Endothelial cell of umbilical vein (primary cell): ENCODE results near the gene NOL8. TPM values are rescaled to one million over a fixed set of nuclear protein-coding genes. Genes with fewer than 3 reads are reported as not detected.

Experiments
- BruUV-seq: library from RNA; stranded (reverse); fragments of 400-500 nt; replicated peaks from 2 replicates; lab custom pipeline; 2021; lab: Mats Ljungman, UMichigan
- CTCF ChIA-PET: fragments of 300-600, 350-600 bp; sonication (Branson Sonifier 250); formaldehyde crosslinking; loops from one replicate; lab custom pipeline; 2021; ENCODE audit warnings: antibody characterized with exemption, inconsistent platforms; lab: Charles Lee
- POLR2A ChIA-PET: fragments of 300-600, 350-600 bp; sonication (Branson Sonifier 250); formaldehyde crosslinking; loops from one replicate; lab custom pipeline; 2021; ENCODE audit warnings: antibody characterized with exemption, inconsistent platforms; lab: Charles Lee
- DNase-seq: peaks from one replicate; pipeline ENCODE4 v3.0.0-alpha.2; 2011; ENCODE audit warnings: low read depth, low spot score
- FAIRE-seq: peaks from 2 replicates; lab custom pipeline; 2011; peaks lifted over from hg19 to GRCh38; lab: Jason Lieb, UNC
- H2AFZ ChIP-seq: 2 replicates; pipeline ENCODE4 v1.6.0; 2012; ENCODE audit warnings: low read depth, low read length, control low read depth, inconsistent platforms
- H3K27ac ChIP-seq: 2 replicates; pipeline ENCODE4 v1.5.1; 2011; ENCODE audit warnings: low read depth, mild to moderate bottlenecking, control low read depth, low read length, moderate library complexity; ENCODE audit not compliant: insufficient read depth
- H3K27me3 ChIP-seq, 2 experiments: 2 replicates each; pipeline versions ENCODE4 v1.6.0 to v1.6.1; 2011; ENCODE audit warnings: low read length in 2 of 2, mixed read lengths in 1 of 2; ENCODE audit not compliant: control insufficient read depth in 2 of 2, insufficient read depth in 2 of 2
- H3K36me3 ChIP-seq, 2 experiments: 2 replicates in 1 of 2; 3 replicates in 1 of 2; pipeline ENCODE4 v1.5.1; 2011; ENCODE audit warnings: low read length in 2 of 2, mild to moderate bottlenecking in 1 of 2, moderate library complexity in 1 of 2; ENCODE audit not compliant: control insufficient read depth in 2 of 2, insufficient read depth in 2 of 2; ENCODE audit errors: extremely low read depth in 1 of 2
- H3K4me1 ChIP-seq: 3 replicates; pipeline ENCODE4 v1.5.1; 2011; ENCODE audit warnings: mild to moderate bottlenecking, low read length; ENCODE audit not compliant: control insufficient read depth, insufficient read depth; ENCODE audit errors: extremely low read depth
- H3K4me2 ChIP-seq: 2 replicates; pipeline ENCODE4 v1.6.1; 2011; ENCODE audit warnings: low read length, control low read depth, mixed read lengths; ENCODE audit not compliant: insufficient read depth
- H3K4me3 ChIP-seq, 3 experiments: fragments of 200-600 bp in 1 of 3; sonication (generic), shearing (Covaris generic) in 1 of 3; replicated peaks in 1 of 3; 2 replicates each; pipeline ENCODE4 v1.5.1; 2011 to 2016; ENCODE audit warnings: control low read depth in 3 of 3, low read length in 3 of 3, mild to moderate bottlenecking in 2 of 3, inconsistent platforms in 1 of 3, low read depth in 1 of 3, moderate library complexity in 1 of 3; ENCODE audit not compliant: insufficient read depth in 1 of 3
- H3K79me2 ChIP-seq: 2 replicates; pipeline ENCODE4 v1.6.0; 2012; ENCODE audit warnings: low read length, inconsistent platforms; ENCODE audit not compliant: control insufficient read depth, insufficient read depth
- H3K9ac ChIP-seq: replicated peaks from 2 replicates; pipeline ENCODE3; 2011; ENCODE audit warnings: low read length, control low read depth; ENCODE audit not compliant: insufficient read depth; ENCODE audit errors: extremely low read depth
- H3K9me1 ChIP-seq: replicated peaks from 3 replicates; pipeline ENCODE4 v1.6.0; 2011; ENCODE audit warnings: mild to moderate bottlenecking, low read length; ENCODE audit not compliant: control insufficient read depth, insufficient read depth; ENCODE audit errors: extremely low read depth
- H3K9me3 ChIP-seq: replicated peaks from 2 replicates; pipeline ENCODE4 v1.5.1; 2012; ENCODE audit warnings: low read length, inconsistent platforms; ENCODE audit not compliant: control insufficient read depth, insufficient read depth
- H4K20me1 ChIP-seq: replicated peaks from 2 replicates; pipeline ENCODE3; 2011; ENCODE audit warnings: mild to moderate bottlenecking, low read length; ENCODE audit not compliant: control insufficient read depth, insufficient read depth; ENCODE audit errors: extremely low read depth
- CTCF ChIP-seq, 2 donors: IDR thresholded peaks; 1 replicate in 1 of 2; 2 replicates in 1 of 2; pipeline ENCODE4 v1.5.1; 2011; ENCODE audit warnings: low read length in 2 of 2, mild to moderate bottlenecking in 2 of 2, moderate library complexity in 2 of 2, control low read depth in 1 of 2, inconsistent platforms in 1 of 2, low read depth in 1 of 2; ENCODE audit not compliant: insufficient read depth in 1 of 2; ENCODE audit errors: extremely low read depth in 1 of 2
- EZH2 ChIP-seq: IDR thresholded peaks from 2 replicates; pipeline ENCODE4 v1.6.1; 2012; ENCODE audit warnings: borderline replicate concordance, low read depth, mild to moderate bottlenecking, moderate library complexity, low read length, inconsistent platforms; ENCODE audit not compliant: severe bottlenecking
- FOS ChIP-seq: IDR thresholded peaks from 2 replicates; pipeline ENCODE4 v1.6.1; 2011; ENCODE audit warnings: mild to moderate bottlenecking, low read length, moderate library complexity, borderline replicate concordance; ENCODE audit not compliant: insufficient read depth
- GATA2 ChIP-seq: IDR thresholded peaks from 2 replicates; pipeline ENCODE4 v1.7.0; 2011; ENCODE audit warnings: low read depth, mild to moderate bottlenecking, moderate library complexity, mixed read lengths, low read length; ENCODE audit not compliant: insufficient read length, insufficient read depth
- JUN ChIP-seq: IDR thresholded peaks from 2 replicates; pipeline ENCODE4 v1.6.1; 2011; ENCODE audit warnings: borderline replicate concordance, low read depth; ENCODE audit not compliant: insufficient read length, insufficient read depth
- MAX ChIP-seq: IDR thresholded peaks from 2 replicates; pipeline ENCODE4 v1.6.1; 2011; ENCODE audit not compliant: insufficient read depth, insufficient read length
- MYC ChIP-seq: IDR thresholded peaks from one replicate; pipeline ENCODE4 v1.6.1; 2011; ENCODE audit warnings: mild to moderate bottlenecking, low read depth, low read length
- POLR2A ChIP-seq: IDR thresholded peaks from 2 replicates; pipeline ENCODE4 v1.6.1; 2012; ENCODE audit warnings: low read depth, mild to moderate bottlenecking, control low read depth, low read length
- POLR2AphosphoS5 ChIP-seq: IDR thresholded peaks from 2 replicates; pipeline ENCODE4 v1.6.1; 2012; ENCODE audit warnings: low read depth, mild to moderate bottlenecking, control low read depth, low read length, moderate library complexity; ENCODE audit not compliant: insufficient read depth
- dilution Hi-C: fragments of 300-500 bp; cut with MboI; formaldehyde crosslinking; loops from one replicate; pipeline ENCODE4 v1.15.0; 2019; ENCODE audit warnings: low sequenced_read_pairs; ENCODE audit not compliant: extremely low pct_ligation_motif_present
- intact Hi-C: fragments of 100-400 bp; cut with micrococcal nuclease; formaldehyde crosslinking; loops from one replicate; pipeline ENCODE4 v1.10.0; 2022
- polyA plus RNA-seq, 4 experiments: library from polyadenylated mRNA; depleted of rRNA in 3 of 4; stranded (reverse) in 3 of 4; unstranded in 1 of 4; fragments of >200 nt; gene quantifications; 2 replicates each; pipeline versions ENCODE4 v1.2.1 to v1.2.3, GENCODE V29; 2011 to 2012; ENCODE audit warnings: missing spikeins in 1 of 4
- total RNA-seq: library from RNA; stranded (reverse); gene quantifications from 2 replicates; pipeline ENCODE4 v1.2.3, GENCODE V29; 2021

NOL8 gene
- total and polyA plus RNA-seq, 2 donors (not counting 3 experiments of a cell fraction or from before 2014, with no cell fraction given), result 5.6 to 41.6 TPM

DNA sequence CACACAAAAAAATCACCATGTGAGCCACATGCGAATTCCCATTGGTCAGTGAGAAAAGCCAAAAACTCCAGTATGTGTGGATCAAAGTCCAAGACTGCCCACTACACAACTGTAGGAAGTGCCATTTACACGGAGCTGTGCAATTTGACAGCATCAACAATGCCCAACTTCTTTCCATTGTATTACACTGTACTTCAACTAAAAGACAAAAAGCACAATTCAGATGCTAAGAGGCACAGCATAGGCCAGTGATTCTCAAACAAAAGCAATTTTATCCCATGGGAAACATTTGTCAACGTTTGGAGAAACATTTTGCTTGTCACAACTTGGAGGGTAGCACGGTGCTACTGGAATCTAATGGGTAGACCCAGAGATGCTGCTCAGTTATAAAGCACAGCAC is 71.5 kb downstream of the NOL8 start:
- ChIA-PET POLR2A (no interaction called here), CTCF (interaction anchor here (1.5 to 2.2 kb wide), 2 partner anchors 11 to 113 kb away, joined by 5 to 8 read pairs; no protein-coding TSS in a partner anchor)
- Histone ChIP-seq H3K4me3 (no peak overlapping the region), H3K36me3 (peaks cover 35 to 38% of the 10 kb centered on the region in 2 experiments), H3K9me1 (no peaks in the 10 kb centered on the region), H3K9me3 (no peaks in the 10 kb centered on the region), H3K9ac (no peak overlapping the region), H3K79me2 (no peaks in the 10 kb centered on the region), H3K27ac (no peak overlapping the region), H3K4me2 (no peak overlapping the region), H4K20me1 (no peaks in the 10 kb centered on the region), H3K27me3 (no peaks in the 10 kb centered on the region), H2AFZ (no peak overlapping the region), H3K4me1 (no peaks in the 10 kb centered on the region)
- FAIRE-seq, result no peak
- TF ChIP-seq JUN (no peak), MAX (no peak), MYC (no peak), GATA2 (no peak), CTCF (IDR thresholded peaks at IDR 0.05; ENCODE audit: extremely low read depth in 1 of 2, insufficient read depth in 1 of 2, low read depth in 1 of 2, low read length in 2 of 2) (no peak), POLR2AphosphoS5 (no peak), EZH2 (no peak), FOS (no peak), POLR2A (no peak)
- dilution Hi-C loops (no loop called here), intact Hi-C loops (loop anchor here (10.0 kb wide), 1 partner anchor 381 kb away; no protein-coding TSS in a partner anchor)
- no TSS peak for BruUV-seq
- DNase-seq, result no peak
